ENCODE data around the gene ATP5PB.

ATP5PB gene, protein sequence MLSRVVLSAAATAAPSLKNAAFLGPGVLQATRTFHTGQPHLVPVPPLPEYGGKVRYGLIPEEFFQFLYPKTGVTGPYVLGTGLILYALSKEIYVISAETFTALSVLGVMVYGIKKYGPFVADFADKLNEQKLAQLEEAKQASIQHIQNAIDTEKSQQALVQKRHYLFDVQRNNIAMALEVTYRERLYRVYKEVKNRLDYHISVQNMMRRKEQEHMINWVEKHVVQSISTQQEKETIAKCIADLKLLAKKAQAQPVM

DNA sequence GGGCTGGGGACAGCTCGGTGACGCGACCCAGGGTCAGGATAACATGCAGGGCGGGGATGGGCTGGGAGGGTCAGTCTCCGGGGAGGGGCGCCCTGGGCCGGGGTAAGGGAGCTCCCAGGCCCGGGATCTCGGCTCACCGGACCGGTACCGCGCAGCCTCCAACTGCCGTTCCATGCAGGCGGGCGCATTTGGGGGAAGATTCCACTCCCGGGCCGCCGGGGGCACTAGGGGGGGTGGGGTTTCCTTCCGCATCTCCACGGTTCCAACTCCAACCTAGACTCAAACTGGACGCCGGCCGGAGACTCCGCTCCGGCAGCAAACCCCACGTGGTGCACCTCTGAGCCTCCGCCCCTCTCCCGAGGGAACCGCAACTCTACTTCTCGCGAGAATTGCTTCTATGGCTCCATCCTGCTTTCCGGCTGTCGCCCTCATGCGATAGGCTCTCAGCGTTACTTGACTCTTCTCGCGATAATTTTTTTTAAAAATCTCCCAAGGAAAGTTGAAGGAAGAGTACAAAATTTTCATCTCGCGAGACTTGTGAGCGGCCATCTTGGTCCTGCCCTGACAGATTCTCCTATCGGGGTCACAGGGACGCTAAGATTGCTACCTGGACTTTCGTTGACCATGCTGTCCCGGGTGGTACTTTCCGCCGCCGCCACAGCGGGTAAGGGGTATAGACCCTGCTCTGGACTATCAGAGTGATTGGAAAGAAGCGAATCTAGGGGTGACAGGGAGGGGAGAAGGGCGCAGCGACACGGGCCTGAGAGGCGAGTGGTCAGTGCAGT lies at the start of gene ATP5PB, which contains the start of gene WDR77:
ATP5PB (plus strand) TSS at position 547 of the 785 bp plus-strand sequence; CDS start at position 625, 78 bp downstream.
WDR77 (minus strand) TSS at position 339 of the 785 bp plus-strand sequence; CDS start at position 252, 87 bp downstream.
- peak; percentile 89 for DNase-seq (ENCODE audit: low read depth in 2 of 2)

DNA sequence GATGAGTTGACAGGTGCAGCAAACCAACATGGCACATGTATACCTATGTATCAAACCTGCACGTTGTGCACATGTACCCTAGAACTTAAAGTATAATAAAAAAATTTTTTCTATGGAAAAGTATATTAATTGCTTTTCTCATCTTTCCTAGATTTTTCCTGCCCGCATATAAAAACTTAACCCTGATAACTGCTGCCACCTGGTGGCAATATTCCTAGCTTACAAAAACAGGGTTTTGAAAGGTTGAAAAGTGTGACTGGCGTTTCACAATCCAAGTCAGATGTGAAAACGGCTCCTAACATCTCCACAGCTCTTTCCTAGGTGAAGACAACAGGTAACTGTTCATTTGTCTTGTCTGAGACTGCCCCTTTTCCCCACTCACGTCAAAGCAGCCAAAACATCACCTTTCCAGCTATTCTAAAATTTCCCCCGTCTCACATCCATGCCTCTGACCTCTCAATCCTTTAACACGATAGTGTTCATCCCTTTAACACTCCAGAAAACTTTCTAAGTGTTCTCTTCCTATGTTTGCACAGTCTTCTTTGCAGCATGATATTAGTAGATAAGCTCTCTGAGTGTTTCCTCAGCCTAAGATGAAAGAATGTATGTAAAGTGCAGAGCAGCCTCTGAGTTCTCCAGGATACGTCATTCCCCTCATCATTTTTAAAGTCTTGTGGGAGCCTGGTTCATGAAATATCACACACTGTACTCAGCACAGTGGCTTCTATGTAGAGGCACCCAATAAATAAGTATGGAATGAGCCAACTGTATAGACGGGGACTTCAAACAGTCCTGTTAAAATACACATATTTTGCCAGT lies 49.3 kb upstream of the ATP5PB start:
- peak in 1 of 2 donors; percentile 27 for DNase-seq (ENCODE audit: low read depth in 2 of 2)

DNA sequence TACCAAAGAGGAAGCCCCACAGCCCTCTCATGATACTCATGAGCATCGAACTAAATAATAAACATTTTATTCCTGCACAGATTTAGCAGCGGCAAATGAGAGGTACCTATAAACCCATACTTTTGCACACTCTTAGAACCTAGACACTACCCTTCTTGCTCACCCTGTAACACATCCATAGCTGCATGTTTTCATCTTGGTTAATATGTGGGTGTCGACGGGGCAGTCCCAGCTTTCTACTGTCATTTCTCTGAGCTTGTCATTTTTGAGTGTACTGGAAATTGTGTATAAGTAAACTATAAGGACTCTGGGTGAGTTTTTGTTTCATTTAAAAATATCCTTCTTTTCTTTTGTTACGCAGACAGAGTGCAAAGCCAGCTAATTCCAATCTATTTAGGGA lies 47.2 kb upstream of the ATP5PB start:
- DNase-seq (ENCODE audit: low read depth in 2 of 2), result peak; percentile 5 to 17

DNA sequence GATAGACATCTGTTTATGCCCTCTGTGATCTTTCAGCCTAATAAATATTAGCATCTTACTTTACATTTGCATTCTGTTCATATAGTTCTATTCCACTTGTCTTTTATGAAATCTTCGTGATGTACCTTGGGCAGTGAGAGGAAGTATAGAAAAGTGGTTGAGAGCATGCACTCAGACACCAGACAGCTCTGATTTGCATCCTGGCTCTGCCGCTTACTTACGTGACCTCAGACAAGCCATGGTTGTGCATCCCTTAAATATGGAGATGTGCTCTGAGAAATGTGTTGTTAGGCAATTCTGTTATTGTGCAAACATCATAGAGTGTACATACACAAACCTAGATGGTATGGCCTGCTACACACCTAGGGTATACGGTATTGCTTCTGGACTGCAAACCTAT lies 44.7 kb upstream of the ATP5PB start:
- no peak for DNase-seq (ENCODE audit: low read depth in 2 of 2)

DNA sequence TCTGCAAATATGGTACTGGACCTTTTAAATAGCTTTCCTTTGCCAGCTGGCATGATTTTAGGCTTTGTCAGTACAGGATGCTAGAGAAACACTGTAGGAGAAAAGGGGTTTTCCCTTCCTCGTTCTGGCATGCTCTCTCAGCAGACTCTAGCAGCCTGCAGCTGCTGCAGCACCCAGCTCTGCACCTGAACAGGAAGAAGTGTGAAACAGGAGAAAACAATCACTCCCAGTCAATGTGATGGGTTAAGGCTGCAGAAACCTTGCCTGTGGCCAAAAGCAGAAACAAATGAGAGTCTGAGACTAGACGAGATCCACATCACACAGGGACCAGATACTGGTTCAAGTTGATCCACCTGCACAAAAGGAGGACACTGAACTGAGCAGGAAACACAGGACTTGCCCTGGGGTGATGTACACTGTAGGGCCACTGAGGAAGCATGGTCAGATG lies 42.9 kb upstream of the ATP5PB start:
- peak; percentile 22 to 24 for DNase-seq (ENCODE audit: low read depth in 2 of 2)

DNA sequence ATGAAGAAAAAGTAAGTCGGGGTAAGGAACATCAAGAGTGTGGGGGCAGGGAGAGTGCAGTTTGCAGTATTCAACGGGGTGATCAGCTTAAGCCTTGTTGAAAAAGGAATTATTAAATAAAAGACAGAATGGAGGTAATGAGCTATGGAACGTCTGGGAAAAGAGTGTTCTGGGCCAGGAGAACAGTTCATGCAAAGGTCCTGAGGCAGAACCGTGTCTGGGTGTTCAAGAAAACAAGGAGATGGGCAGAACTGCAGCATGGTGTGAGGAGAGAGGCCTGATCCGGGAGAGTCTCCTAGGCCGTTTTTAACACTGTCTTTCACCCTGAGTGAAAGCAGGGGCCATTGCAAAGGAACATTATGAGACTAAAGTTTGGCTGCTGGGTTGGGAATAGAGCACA lies 42.0 kb upstream of the ATP5PB start:
- DNase-seq (ENCODE audit: low read depth in 2 of 2), result no peak

DNA sequence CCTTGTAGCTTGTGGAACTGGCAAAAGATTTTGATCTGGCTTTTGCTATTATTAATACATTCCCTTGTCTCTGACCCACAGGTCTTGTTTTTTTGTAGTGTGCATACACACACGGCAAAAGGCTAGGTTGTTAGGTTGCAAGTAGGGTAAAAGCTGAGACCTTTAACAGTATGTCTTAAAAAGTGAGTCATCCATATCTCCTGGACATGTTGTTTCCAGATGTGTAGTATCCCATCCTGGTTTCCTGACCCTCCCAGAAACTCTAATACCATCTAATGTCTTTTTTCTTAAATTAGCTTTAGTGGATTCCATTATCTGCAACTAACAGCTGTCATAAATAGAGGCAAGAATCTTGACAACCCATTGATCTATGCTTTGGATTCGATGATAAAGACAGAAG lies 36.4 kb upstream of the ATP5PB start:
- DNase-seq (ENCODE audit: low read depth in 2 of 2), result no peak

DNA sequence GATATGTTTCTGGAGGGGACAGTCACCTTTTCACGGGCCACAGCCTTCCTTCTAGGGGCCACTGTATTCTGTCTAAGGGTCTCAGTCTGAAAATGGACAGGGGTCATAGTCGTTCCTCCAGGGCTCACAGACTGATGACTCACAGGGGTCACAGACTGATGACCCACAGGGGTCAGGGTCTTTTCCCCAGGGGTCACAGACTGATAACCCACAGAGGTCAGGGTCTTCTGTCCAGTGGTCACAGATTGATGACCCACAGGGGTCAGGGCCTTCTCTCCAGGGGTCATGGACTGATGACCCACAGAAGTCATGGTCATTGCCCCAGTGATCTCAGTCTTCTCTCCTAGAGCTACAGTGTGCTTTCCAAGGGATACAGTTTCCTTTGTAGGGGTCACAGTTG lies 34.5 kb upstream of the ATP5PB start:
- DNase-seq (ENCODE audit: low read depth in 2 of 2), result no peak

DNA sequence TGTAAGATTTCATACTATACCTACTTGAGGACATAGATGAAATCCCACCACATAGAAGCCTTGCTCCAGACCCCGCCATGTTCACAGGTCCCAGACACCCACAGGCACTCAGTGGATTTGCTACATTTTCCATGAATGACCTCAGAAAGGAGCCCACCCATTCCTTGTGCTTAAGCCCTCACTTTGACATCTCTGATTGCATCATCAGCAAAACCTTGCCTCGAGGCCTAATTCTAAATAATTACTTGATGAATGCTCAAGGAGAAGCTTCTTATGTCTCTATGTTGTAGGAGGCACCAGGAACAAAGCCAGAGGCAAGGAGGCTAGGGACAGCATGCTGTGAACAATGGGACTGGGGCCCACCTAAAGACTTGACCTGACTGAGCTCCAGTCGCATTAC lies 33.8 kb upstream of the ATP5PB start:
- no peak for DNase-seq (ENCODE audit: low read depth in 2 of 2)

DNA sequence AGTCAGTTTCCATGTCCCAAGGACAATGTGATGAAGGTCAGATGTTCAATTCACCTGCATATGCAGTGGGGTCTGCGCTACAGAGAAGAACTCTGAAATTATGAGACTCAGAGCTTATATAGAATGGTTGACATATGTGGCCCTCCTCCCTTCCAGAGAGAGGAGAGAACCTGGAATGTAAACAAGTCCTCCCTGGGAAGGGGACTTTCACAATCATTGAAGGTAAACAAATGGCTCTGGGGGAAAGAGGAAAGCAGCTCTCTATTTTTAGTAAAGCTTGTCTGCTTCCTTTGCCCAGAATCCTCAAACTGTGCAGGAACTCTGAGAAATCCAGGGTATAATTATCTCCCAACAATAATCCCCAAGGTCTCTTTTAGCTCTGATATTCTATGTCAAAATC lies 31.5 kb upstream of the ATP5PB start:
- no peak for DNase-seq (ENCODE audit: low read depth in 2 of 2)

DNA sequence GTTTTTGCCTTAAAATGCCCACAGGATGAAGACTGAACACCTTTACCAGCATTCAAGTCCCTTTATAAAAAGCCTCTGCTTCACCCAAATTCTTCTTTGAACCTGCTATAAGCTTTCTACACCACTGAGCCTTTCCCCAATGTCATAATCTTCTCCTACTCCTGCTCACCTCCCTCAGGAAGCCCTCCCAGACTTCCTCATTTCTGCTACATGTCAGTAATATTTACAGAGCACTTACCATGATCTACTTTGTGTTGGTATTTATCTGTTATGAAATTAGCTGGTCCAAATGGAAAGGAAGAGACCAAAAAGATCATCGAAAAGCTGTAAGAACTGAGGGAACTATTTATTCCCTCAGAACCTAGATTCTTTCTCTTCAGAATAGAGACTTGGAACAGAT lies 30.2 kb upstream of the ATP5PB start:
- DNase-seq (ENCODE audit: low read depth in 2 of 2), result no peak

DNA sequence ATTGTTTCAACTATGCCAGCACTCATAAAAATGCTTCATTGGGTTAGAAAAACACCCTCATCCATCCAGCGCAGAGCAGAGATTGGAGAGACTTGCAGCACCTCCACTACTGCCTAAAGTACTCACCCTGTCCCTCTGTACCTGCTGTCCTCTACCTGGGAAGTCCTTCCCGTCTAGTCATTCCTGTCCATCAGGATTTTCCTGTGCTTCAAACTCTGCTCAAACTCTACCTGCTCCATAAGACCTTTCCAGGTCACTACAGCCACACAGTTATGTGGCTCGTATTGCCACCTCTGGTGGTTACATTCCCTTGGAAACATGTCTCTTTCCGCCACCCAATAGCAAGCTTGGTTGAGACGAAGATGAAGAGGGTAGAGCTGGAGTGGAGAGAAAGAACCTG lies 28.9 kb upstream of the ATP5PB start:
- DNase-seq (ENCODE audit: low read depth in 2 of 2), result no peak

DNA sequence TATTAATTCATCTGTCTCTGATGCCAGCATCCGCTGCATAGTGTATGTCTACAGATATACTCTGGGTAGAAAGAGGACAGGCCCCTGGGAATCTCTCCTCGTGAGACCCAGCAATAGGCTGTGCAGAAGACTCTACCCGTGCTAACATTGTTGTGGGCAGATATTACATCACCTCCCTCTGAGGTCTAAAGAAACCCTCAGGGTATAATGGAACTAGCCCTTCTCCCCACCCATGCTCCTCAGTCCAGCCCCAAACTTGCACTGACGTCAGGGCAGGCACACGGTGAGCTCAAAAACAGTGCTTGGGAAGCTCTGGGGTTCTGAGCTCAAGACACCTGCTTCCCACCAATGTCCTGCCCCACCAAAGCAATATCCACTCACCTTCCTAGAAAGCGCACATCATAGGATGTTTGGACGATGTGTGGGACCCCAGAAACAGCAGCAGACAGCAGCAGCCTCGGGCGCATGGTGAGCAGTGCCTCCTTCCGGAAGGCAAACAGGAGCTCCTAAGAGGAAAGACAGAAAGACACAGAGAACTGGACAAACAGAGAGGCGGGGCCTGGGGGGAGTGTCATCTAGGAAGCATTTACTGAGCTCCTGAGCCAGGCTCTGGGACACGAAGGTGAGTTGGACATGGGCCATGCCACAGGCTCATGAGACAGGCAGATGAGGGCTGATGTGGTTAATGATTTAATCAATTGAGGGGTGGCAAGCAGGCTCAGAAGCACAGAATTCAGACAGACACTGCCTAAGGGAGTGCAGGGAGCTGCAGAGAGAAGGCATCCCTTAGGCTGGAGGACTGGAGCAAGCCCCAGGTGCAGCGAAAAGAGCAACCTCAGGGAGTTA lies 26.5 kb upstream of the ATP5PB start:
- no peak for DNase-seq (ENCODE audit: low read depth in 2 of 2)

DNA sequence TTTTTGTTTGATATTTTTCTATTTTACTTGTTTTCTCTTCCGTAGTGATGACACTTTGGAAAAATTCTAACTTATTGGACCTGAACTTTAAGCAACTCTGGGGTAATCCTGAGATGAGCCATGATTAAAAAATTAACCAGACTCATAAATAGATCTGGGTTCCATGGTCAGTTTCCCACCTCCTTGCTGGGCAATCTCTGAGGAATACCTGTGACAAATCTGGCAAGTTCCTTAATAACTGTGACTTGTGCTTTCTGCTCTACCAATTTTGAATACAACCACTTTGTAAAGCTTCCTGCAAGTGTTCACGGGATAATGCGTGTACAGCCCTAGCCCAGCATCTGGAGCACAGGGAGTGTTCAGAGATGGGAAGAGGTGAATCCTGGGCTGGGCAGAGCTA lies 25.0 kb upstream of the ATP5PB start:
- no peak for DNase-seq (ENCODE audit: low read depth in 2 of 2)

DNA sequence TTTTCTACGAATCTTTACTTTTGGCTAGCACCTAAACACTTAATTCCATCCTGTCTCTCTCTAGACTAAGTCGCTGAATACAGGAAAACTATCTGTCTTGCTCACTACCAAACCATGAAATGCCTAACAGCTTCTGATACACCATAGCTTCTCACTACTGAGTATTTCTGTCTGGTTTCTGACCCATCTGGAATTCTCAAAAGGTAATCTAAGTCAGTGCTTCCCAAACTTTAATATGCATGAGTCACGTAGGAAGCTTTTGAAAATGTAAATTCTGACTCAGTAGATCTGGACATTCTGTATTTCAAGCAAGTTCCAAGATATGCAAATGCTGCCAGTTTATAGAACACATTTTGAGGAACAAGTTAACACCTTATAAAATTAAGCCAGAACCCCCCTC lies 12.5 kb upstream of the ATP5PB start:
- no peak for DNase-seq (ENCODE audit: low read depth in 2 of 2)

DNA sequence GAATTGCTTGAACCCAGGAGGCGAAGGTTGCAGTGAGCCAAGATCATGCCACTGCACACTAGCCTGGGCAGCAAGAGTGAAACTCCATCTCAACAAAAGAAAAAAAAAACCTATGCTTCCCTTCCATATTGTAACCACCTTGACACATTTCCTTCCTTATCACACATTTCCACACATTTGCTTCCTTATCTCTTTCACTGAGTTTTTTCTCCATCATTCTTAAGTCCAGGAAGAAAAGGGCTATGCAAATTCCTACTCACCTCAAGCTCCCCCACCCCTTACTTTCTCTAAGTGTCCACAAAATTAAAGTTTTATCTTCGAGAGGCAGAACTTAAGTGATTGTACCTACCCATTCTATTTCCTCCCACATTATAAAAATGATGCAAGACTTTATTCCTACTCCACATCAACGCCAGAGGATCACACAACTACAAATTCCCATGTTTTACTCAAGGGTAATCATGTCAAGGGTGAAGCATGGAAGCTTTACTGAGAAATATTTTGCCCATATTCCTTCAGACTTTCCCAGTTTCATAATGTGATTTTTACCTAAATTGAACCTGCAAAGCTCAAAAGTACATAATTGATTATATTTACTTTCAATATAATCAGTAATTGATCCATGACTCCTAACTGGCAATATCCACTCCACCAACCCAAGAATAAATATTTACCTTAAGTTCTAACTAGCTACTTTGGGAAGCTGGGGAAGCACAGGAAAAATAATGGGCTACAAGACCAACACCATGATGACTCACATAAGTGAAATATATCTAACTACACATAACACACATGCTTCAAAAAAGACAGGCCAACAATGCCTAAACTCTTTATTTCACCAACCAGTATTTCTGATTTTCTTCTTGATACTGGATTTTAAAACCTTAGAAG lies 9.6 kb upstream of the ATP5PB start:
- DNase-seq (ENCODE audit: low read depth in 2 of 2), result no peak

DNA sequence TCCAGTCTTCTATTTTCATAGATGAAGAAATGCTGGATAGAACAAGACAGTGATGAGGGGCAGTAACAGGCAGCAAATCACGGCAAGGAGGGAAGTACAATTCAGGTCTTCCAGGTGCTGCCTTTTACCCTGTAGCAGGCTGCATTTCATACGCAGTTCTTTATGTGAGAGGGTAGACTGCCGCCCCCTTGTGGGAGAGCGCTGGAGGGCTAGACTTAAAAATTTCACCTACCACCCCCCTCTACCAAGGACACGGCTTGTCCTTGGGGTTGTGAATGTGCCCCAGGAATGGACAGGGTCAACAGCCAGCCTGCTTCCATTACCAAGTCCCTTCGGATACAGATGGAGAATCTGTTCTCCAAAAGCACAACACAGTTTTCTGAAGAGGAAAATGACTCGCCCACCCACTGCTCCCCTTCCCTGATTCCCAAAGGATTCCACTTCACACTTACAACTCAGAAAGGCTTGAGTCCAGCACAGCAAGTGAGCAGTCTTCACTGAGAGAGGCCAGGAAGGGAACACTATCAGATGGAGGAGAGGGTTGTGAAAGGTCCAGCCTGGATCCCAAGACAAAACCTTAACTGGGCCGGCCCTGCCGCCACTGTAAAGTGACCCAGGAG lies 7.6 kb upstream of the ATP5PB start:
- DNase-seq (ENCODE audit: low read depth in 2 of 2), result peak; percentile 40 to 51

DNA sequence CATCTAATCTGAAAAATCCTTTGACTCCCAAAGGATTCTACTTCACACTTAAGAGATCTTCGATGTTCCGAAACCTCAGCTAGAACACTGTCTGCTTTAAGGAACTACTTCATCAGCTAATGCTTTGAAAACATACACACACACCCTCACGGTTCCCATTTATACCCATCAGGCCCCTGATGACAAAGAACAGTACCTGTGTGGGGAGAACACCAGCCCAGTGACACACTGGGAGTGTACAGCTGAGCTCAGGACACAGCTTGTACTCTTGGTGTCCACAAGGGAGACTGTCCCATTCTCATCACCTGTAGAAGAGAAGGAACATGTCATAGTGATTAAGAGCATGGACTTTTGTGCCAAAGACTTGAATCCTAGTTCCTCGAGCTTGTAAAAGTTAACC lies 6.8 kb upstream of the ATP5PB start:
- peak in 1 of 2 donors; percentile 7 for DNase-seq (ENCODE audit: low read depth in 2 of 2)

DNA sequence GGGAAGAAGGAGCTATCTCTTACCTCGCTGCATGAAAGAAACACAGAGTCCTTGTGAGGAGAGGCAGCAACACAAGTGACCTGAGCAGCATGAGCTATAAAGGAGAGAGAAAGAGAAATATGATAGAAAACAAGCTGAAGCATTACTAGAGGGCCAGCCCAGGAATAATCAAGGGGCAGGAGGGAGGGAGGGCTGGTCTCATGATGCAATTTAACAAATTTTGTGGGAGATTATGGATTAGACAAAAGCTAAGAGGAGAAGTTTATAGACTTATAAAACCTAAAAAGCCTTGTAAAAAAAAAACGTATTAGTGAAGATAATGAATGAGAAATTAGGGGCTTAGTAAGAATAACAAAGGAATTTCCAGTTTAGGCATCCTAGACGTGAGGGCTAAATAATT lies 5.2 kb upstream of the ATP5PB start:
- no peak for DNase-seq (ENCODE audit: low read depth in 2 of 2)

DNA sequence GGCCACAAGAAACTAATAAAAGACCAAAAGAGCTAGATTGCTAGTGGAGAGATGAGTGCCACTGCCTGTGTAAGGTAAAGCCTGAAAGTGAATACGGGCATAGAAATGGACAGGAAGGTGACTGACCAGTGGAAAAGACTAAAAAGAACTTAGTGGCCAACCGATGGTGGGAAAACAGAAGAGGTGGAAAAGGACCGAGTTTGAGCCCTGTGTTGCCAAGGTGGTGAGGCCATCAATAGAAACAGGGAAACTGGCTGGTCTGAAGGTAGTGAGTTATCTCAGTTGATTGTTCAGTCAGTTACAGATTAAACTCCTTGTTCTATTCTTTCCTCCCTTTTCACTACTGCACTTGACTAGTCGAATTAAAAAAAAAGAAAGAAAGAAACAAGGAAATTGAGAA lies 2.7 kb upstream of the ATP5PB start:
- DNase-seq (ENCODE audit: low read depth in 2 of 2), result no peak

All from stimulated activated CD4-positive, alpha-beta T cell treated with anti-CD3 and anti-CD28 coated beads, Interleukin-15, amount 100 ng/mL, for 48 hours (primary cell).